Transverse colon (tissue), 4 donors: ENCODE data around the gene KRT85.

Experiments
- EP300 ChIP-seq: sonication (generic); formaldehyde crosslinking; IDR thresholded peaks from one replicate; pipeline ENCODE4 v1.6.1; 2017; ENCODE audit warnings: antibody characterized with exemption, low read depth
- POLR2A ChIP-seq: fragments of 450-650 bp; IDR thresholded peaks from one replicate; pipeline ENCODE4 v1.6.1; 2016; ENCODE audit warnings: antibody characterized with exemption, mild to moderate bottlenecking, moderate library complexity
- POLR2AphosphoS5 ChIP-seq, 3 donors: sonication (generic); formaldehyde crosslinking; IDR thresholded peaks; one replicate each; pipeline ENCODE4 v1.6.1; 2016; ENCODE audit warnings: antibody characterized with exemption in 3 of 3
- TF ChIP-seq, protein P1 (sequence below), 5 experiments: fragments of 200-600 bp in 3 of 5; fragments of 450-650 bp in 2 of 5; sonication (generic) in 3 of 5; IDR thresholded peaks; 1 replicate in 2 of 5; 2 replicates in 3 of 5; pipeline ENCODE4 v1.5.1; 2016 to 2017; ENCODE audit warnings: antibody characterized with exemption in 5 of 5, inconsistent platforms in 3 of 5, mild to moderate bottlenecking in 2 of 5, moderate library complexity in 1 of 5

DNA sequence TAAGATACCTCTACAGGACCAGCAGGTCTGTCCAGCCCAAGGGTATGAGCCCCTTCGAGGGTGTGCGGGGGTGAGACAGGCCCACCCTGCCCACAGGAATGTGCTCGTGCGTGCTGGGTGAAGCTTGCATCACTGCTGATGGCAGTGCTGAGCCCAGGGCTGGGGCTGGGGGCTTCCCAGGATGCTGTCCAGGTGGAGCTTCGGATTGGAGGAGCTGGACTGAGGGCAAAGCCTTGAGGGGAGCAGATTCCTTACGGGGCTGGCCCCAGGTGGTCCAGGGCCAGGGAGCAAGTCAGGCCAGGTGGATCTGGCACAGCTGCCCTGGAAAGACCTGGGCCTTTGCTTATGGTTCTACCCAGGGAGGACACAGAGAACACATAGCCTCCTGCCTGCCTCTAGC lies 2.5 kb upstream of the KRT85 start:
- TF ChIP-seq, protein P1, sequence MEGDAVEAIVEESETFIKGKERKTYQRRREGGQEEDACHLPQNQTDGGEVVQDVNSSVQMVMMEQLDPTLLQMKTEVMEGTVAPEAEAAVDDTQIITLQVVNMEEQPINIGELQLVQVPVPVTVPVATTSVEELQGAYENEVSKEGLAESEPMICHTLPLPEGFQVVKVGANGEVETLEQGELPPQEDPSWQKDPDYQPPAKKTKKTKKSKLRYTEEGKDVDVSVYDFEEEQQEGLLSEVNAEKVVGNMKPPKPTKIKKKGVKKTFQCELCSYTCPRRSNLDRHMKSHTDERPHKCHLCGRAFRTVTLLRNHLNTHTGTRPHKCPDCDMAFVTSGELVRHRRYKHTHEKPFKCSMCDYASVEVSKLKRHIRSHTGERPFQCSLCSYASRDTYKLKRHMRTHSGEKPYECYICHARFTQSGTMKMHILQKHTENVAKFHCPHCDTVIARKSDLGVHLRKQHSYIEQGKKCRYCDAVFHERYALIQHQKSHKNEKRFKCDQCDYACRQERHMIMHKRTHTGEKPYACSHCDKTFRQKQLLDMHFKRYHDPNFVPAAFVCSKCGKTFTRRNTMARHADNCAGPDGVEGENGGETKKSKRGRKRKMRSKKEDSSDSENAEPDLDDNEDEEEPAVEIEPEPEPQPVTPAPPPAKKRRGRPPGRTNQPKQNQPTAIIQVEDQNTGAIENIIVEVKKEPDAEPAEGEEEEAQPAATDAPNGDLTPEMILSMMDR (IDR thresholded peaks at IDR 0.05) = no peak
- TF ChIP-seq POLR2A (no peak), EP300 (no peak), POLR2AphosphoS5 (IDR thresholded peaks at IDR 0.05) (no peak)
